Liver (tissue), 9 donors: Measurements from ENCODE around the gene GPX5. TPM values are rescaled to one million over a fixed set of nuclear protein-coding genes. Genes with fewer than 3 reads are reported as not detected.

Source experiments
- DNase-seq: peaks from one replicate; pipeline ENCODE4 v3.0.0-alpha.2; 2017; ENCODE audit warnings: low spot score
- H3K27ac ChIP-seq, 2 donors: one replicate each; pipeline ENCODE4 v1.7.0; 2013; ENCODE audit warnings: inconsistent platforms in 2 of 2, low read length in 2 of 2, control low read depth in 1 of 2, low read depth in 1 of 2, mild to moderate bottlenecking in 1 of 2
- H3K27me3 ChIP-seq, 4 donors: one replicate each; pipeline versions ENCODE4 v1.6.1 to v1.7.0; 2013; ENCODE audit warnings: low read length in 3 of 4, inconsistent platforms in 1 of 4, mild to moderate bottlenecking in 1 of 4, moderate library complexity in 1 of 4; ENCODE audit not compliant: control insufficient read depth in 4 of 4, insufficient read depth in 4 of 4
- H3K36me3 ChIP-seq, 4 donors: one replicate each; pipeline versions ENCODE4 v1.6.1 to v1.7.0; 2013; ENCODE audit warnings: low read length in 3 of 4, mild to moderate bottlenecking in 3 of 4, low read depth in 1 of 4, moderate library complexity in 1 of 4; ENCODE audit not compliant: control insufficient read depth in 4 of 4, insufficient read depth in 3 of 4
- H3K4me1 ChIP-seq, 4 donors: one replicate each; pipeline versions ENCODE4 v1.6.1 to v1.7.0; 2013; ENCODE audit warnings: low read length in 3 of 4, mild to moderate bottlenecking in 3 of 4, moderate library complexity in 1 of 4; ENCODE audit not compliant: control insufficient read depth in 4 of 4, insufficient read depth in 4 of 4
- H3K4me3 ChIP-seq, 3 donors: one replicate each; pipeline versions ENCODE4 v1.6.1 to v1.7.0; 2013; ENCODE audit warnings: low read length in 3 of 3, control low read depth in 1 of 3, low read depth in 1 of 3, mild to moderate bottlenecking in 1 of 3
- H3K9ac ChIP-seq, 2 donors: one replicate each; pipeline ENCODE4 v1.7.0; 2013; ENCODE audit warnings: low read length in 2 of 2, mild to moderate bottlenecking in 2 of 2, moderate library complexity in 2 of 2, control low read depth in 1 of 2, low read depth in 1 of 2
- H3K9me3 ChIP-seq, 4 donors: one replicate each; pipeline versions ENCODE4 v1.6.1 to v1.7.0; 2013; ENCODE audit warnings: low read length in 3 of 4; ENCODE audit not compliant: control insufficient read depth in 4 of 4
- EGR1 ChIP-seq, 2 donors: IDR thresholded peaks; 2 replicates each; pipeline ENCODE4 v1.6.1; 2016 to 2018; ENCODE audit warnings: antibody characterized with exemption in 2 of 2, low read depth in 2 of 2
- GABPA ChIP-seq, 2 donors: IDR thresholded peaks in 1 of 2; conservative IDR thresholded peaks in 1 of 2; 2 replicates each; pipeline ENCODE4 v1.6.1; 2016; ENCODE audit warnings: antibody characterized with exemption in 2 of 2, mild to moderate bottlenecking in 1 of 2, moderate library complexity in 1 of 2
- HNF4A ChIP-seq, 2 donors: conservative IDR thresholded peaks; 2 replicates each; pipeline ENCODE4 v1.6.1; 2016; ENCODE audit warnings: antibody characterized with exemption in 2 of 2, mild to moderate bottlenecking in 2 of 2
- HNF4G ChIP-seq: IDR thresholded peaks from 2 replicates; pipeline ENCODE4 v1.6.1; 2016; ENCODE audit warnings: antibody characterized with exemption
- JUND ChIP-seq, 2 donors: IDR thresholded peaks; 2 replicates each; pipeline ENCODE4 v1.6.1; 2016; ENCODE audit warnings: antibody characterized with exemption in 2 of 2
- NR2F2 ChIP-seq: IDR thresholded peaks from 2 replicates; pipeline ENCODE4 v1.6.1; 2016; ENCODE audit warnings: antibody characterized with exemption
- RAD21 ChIP-seq, 2 donors: IDR thresholded peaks; 2 replicates each; pipeline ENCODE4 v1.6.1; 2016; ENCODE audit warnings: antibody characterized with exemption in 2 of 2, mild to moderate bottlenecking in 2 of 2
- RXRA ChIP-seq, 2 donors: IDR thresholded peaks; 2 replicates each; pipeline ENCODE4 v1.6.1; 2017 to 2018; ENCODE audit warnings: antibody characterized with exemption in 2 of 2, mild to moderate bottlenecking in 1 of 2
- SP1 ChIP-seq: IDR thresholded peaks from 2 replicates; pipeline ENCODE4 v1.6.1; 2018; ENCODE audit warnings: antibody characterized with exemption, mild to moderate bottlenecking
- TAF1 ChIP-seq: conservative IDR thresholded peaks from 2 replicates; pipeline ENCODE4 v1.6.1; 2016; ENCODE audit warnings: antibody characterized with exemption, mild to moderate bottlenecking
- YY1 ChIP-seq: IDR thresholded peaks from 2 replicates; pipeline ENCODE4 v1.6.1; 2016; ENCODE audit warnings: antibody characterized with exemption, mild to moderate bottlenecking
- WGBS: extraction: QIAGEN DNeasy Blood & Tissue Kit; methylation state at CpG from one replicate; pipeline ENCODE4 v1.1.7; 2013; 5-methylcytosine and 5-hydroxymethylcytosine counted together
- polyA plus RNA-seq, 2 donors: library from polyadenylated mRNA; stranded (reverse) in 1 of 2; unstranded in 1 of 2; fragments of 200-250 nt in 1 of 2; fragments of >200 nt in 1 of 2; fragmentation: Nextera tagmentation in 1 of 2; extraction: Ambion mirVana in 1 of 2; gene quantifications; one replicate each; pipeline versions ENCODE4 v1.2.1 to v1.2.3, GENCODE V29; 2013 to 2015
- total RNA-seq, 2 donors: library from RNA; depleted of rRNA; stranded (reverse); fragments of >200 nt; gene quantifications; one replicate each; pipeline ENCODE4 v1.2.3, GENCODE V29; 2014
- TF ChIP-seq, protein P1 (sequence below): fragments of 150-350 bp; IDR thresholded peaks from 2 replicates; pipeline ENCODE4 v1.5.1; 2017; ENCODE audit warnings: improper control_type of control experiment, low read depth, low read length; ENCODE audit not compliant: missing input control
- TF ChIP-seq, protein P2 (sequence below): IDR thresholded peaks from 2 replicates; pipeline ENCODE4 v1.6.1; 2016; ENCODE audit warnings: antibody characterized with exemption
- TF ChIP-seq, protein P3 (sequence below): IDR thresholded peaks from 2 replicates; pipeline ENCODE4 v1.6.1; 2016; ENCODE audit warnings: antibody characterized with exemption
- TF ChIP-seq, protein P4 (sequence below): IDR thresholded peaks from 2 replicates; pipeline ENCODE4 v1.6.1; 2016; ENCODE audit warnings: antibody characterized with exemption, mild to moderate bottlenecking
- TF ChIP-seq, protein P5 (sequence below): IDR thresholded peaks from 2 replicates; pipeline ENCODE4 v1.6.1; 2016; ENCODE audit warnings: antibody characterized with exemption
- donor health status: healthy.
- donor health status: healthy.
- donor health status: healthy.
- donor health status: healthy.
- donor health status: healthy.

Gene GPX5
- total and polyA plus RNA-seq, 4 donors: not detected

DNA sequence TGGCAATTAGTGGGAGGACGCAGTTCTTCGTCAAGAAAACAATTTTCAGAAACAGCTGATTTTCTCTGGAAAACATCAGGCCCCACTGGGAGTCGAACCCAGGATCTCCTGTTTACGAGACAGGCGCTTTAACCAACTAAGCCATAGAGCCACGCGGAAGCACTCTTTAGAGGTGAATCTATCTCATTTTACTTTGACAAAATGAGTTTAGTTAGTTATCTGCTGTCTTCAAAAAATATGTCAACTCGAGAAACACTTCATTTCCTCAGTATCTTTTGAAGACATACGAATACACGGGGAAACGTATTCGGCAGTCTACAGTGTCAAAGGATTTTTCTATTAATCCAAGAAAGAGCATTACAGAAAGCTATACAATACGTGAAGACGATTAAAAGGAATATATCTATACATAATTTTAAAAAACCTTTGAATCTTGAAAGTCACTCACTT, 36.7 kb upstream of the GPX5 start (continued):
- TF ChIP-seq, protein P1, sequence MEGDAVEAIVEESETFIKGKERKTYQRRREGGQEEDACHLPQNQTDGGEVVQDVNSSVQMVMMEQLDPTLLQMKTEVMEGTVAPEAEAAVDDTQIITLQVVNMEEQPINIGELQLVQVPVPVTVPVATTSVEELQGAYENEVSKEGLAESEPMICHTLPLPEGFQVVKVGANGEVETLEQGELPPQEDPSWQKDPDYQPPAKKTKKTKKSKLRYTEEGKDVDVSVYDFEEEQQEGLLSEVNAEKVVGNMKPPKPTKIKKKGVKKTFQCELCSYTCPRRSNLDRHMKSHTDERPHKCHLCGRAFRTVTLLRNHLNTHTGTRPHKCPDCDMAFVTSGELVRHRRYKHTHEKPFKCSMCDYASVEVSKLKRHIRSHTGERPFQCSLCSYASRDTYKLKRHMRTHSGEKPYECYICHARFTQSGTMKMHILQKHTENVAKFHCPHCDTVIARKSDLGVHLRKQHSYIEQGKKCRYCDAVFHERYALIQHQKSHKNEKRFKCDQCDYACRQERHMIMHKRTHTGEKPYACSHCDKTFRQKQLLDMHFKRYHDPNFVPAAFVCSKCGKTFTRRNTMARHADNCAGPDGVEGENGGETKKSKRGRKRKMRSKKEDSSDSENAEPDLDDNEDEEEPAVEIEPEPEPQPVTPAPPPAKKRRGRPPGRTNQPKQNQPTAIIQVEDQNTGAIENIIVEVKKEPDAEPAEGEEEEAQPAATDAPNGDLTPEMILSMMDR: no peak
- TF ChIP-seq GABPA (IDR thresholded peaks at IDR 0.05 in 1 of 2, conservative IDR thresholded peaks at IDR 0.05 in 1 of 2): no peak
- TF ChIP-seq, protein P2, sequence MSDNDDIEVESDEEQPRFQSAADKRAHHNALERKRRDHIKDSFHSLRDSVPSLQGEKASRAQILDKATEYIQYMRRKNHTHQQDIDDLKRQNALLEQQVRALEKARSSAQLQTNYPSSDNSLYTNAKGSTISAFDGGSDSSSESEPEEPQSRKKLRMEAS: no peak
- no peak for TF ChIP-seq EGR1 (IDR thresholded peaks at IDR 0.05; ENCODE audit: low read depth in 2 of 2)
- no peak for TF ChIP-seq HNF4A (conservative IDR thresholded peaks at IDR 0.05)

DNA sequence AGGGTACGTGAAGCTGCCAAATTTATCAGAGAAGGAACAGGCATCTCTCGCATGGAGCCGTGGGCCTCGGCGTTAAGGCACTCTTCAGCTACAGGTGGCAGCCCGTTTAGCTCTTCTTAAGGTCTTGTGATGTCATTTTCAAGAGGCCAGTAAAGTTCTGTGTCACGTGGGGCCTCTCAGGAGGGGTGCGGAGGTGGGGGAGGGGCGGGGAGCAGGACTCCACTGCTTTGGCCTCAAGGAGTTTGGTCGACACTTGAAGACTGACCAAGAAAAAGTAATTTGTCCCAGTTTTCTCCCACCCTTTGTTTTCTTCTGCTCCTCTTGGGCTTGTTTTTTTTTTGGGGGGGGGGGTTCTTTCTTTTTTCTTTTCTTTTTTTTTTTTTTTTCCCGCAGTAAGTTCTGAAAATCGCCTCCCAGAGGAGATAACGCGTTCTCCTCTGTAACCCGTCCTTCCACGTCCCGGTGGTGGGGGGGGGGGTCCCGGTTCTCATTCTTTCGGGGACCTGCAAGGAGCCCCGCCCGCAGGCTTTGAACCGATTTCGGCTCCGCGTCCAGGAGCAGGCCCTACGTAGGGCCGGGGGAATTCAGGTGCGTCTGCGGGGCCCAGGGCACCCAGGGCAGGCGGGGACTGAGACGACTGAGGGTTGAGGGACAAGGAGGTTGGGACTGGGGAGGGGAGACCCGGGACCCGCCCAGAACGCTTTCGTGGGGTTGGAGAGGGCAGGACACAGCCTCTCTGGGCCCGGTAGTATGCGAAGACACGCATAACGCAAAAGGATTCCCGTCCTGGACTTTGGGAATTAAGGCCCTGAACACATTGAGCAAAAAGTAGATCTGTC, 36.1 kb upstream of the GPX5 start:
- H3K4me3 ChIP-seq: peak overlapping the region in 1 of 3 donors; percentile 36
- H3K9ac ChIP-seq: no peak overlapping the region
- TF ChIP-seq, protein P3, sequence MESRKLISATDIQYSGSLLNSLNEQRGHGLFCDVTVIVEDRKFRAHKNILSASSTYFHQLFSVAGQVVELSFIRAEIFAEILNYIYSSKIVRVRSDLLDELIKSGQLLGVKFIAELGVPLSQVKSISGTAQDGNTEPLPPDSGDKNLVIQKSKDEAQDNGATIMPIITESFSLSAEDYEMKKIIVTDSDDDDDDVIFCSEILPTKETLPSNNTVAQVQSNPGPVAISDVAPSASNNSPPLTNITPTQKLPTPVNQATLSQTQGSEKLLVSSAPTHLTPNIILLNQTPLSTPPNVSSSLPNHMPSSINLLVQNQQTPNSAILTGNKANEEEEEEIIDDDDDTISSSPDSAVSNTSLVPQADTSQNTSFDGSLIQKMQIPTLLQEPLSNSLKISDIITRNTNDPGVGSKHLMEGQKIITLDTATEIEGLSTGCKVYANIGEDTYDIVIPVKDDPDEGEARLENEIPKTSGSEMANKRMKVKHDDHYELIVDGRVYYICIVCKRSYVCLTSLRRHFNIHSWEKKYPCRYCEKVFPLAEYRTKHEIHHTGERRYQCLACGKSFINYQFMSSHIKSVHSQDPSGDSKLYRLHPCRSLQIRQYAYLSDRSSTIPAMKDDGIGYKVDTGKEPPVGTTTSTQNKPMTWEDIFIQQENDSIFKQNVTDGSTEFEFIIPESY: no peak
- TF ChIP-seq RXRA (IDR thresholded peaks at IDR 0.05): no peak
- TF ChIP-seq HNF4A (conservative IDR thresholded peaks at IDR 0.05): no peak
- no peak for TF ChIP-seq YY1
- TF ChIP-seq, protein P4, sequence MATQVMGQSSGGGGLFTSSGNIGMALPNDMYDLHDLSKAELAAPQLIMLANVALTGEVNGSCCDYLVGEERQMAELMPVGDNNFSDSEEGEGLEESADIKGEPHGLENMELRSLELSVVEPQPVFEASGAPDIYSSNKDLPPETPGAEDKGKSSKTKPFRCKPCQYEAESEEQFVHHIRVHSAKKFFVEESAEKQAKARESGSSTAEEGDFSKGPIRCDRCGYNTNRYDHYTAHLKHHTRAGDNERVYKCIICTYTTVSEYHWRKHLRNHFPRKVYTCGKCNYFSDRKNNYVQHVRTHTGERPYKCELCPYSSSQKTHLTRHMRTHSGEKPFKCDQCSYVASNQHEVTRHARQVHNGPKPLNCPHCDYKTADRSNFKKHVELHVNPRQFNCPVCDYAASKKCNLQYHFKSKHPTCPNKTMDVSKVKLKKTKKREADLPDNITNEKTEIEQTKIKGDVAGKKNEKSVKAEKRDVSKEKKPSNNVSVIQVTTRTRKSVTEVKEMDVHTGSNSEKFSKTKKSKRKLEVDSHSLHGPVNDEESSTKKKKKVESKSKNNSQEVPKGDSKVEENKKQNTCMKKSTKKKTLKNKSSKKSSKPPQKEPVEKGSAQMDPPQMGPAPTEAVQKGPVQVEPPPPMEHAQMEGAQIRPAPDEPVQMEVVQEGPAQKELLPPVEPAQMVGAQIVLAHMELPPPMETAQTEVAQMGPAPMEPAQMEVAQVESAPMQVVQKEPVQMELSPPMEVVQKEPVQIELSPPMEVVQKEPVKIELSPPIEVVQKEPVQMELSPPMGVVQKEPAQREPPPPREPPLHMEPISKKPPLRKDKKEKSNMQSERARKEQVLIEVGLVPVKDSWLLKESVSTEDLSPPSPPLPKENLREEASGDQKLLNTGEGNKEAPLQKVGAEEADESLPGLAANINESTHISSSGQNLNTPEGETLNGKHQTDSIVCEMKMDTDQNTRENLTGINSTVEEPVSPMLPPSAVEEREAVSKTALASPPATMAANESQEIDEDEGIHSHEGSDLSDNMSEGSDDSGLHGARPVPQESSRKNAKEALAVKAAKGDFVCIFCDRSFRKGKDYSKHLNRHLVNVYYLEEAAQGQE: no peak
- TF ChIP-seq, protein P2: no peak
- no peak for TF ChIP-seq SP1
- TF ChIP-seq JUND (IDR thresholded peaks at IDR 0.05): no peak
- no peak for TF ChIP-seq RAD21 (IDR thresholded peaks at IDR 0.05)
- no peak for TF ChIP-seq NR2F2
- TF ChIP-seq, protein P5, sequence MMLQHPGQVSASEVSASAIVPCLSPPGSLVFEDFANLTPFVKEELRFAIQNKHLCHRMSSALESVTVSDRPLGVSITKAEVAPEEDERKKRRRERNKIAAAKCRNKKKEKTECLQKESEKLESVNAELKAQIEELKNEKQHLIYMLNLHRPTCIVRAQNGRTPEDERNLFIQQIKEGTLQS: no peak
- no peak for TF ChIP-seq GABPA (IDR thresholded peaks at IDR 0.05 in 1 of 2, conservative IDR thresholded peaks at IDR 0.05 in 1 of 2)
- no peak for TF ChIP-seq HNF4G
- no peak for TF ChIP-seq TAF1
- TF ChIP-seq EGR1 (IDR thresholded peaks at IDR 0.05; ENCODE audit: low read depth in 2 of 2): no peak
- 6% methylated on average over 40 of the region's 40 CpGs for WGBS
- H3K9me3 ChIP-seq: peaks cover 0 to 2% (median 0%) of the 10 kb centered on the region in 4 donors
- H3K36me3 ChIP-seq: no peaks in the 10 kb centered on the region
- no peak overlapping the region for H3K27ac ChIP-seq
- H3K27me3 ChIP-seq: peaks cover 0 to 13% (median 6%) of the 10 kb centered on the region in 4 donors
- H3K4me1 ChIP-seq: peaks cover 0 to 3% (median 1%) of the 10 kb centered on the region in 4 donors
- DNase-seq: peak; percentile 37
